ENCODE data around the gene FCMR.

The FCMR gene

GRCh38 chr1:206904423-206905142 lies 17.2 kb downstream of the FCMR start:
- DNase-seq: peak in 1 of 10 donors; percentile 61
- intact Hi-C loops (cut with DNase I): no loop called here

GRCh38 chr1:206903687-206904086 lies 18.1 kb downstream of the FCMR start:
- DNase-seq: no peak
- intact Hi-C loops (cut with DNase I): no loop called here

GRCh38 chr1:206902702-206903101 lies 19.0 kb downstream of the FCMR start:
- intact Hi-C loops (cut with DNase I): no loop called here
- no peak for DNase-seq

DNA sequence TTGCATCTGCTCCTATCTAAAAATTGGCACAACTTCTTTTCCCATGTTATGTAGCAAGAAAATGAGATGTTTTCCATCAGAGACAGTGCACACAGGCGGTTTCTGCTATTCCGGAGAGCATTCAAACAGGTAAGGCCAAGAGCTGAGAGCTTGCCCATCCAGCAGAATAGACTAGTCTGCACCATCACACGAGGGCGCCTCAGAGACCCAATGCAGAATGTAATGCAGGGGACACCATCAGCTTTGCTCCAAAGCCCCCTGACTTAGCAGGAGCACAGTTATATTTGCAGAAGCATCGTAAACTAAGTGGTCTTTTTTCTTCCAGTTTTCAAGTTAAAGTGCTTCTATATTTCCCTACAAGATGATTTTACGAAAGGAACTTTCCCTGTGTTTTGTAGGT lies 19.8 kb downstream of the FCMR start:
- intact Hi-C loops (cut with DNase I): no loop called here

DNA sequence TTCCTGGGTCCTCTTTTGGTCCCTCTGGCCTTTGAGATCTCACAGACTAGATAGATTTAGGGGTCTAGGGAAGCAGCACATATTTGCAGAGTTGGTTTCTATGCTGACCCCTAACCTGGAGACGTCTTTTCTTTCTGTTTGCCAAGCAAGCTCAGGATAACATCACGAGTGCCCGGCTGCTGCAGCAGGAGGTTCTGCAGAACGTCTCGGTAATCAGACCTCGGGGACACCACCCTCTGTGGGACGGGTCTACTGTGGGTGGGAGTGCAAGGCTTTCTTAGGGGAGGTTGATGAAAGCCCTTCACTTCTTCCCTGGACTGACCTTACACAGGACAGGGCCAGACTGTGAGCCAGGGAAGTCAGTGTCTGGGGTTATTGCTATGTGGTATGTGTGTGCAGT lies 21.6 kb downstream of the FCMR start:
- intact Hi-C loops (cut with DNase I): no loop called here
- no peak for DNase-seq

More for the DNA sequence above, 19.8 kb downstream of the FCMR start:
- peak in 1 of 10 donors; percentile 68 for DNase-seq

DNA sequence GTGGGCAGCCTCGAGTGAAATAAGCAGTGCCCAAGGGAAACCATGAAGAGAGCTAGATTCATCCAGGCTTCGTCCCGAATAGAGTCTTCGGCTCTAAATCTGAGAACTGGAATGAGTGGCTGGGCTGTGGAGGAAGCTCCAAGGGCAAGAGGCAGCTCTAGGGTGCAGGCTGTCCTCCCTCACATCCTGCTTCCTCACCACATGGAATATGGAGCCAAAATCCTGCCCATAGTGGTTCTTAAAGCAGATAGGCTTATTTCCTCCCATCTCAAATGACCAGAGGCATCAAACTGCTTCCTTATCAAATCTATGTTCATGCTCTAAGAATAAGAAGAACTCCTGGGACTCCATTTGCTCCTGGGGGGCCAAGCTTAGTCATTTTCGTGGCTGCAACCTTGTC lies 22.0 kb downstream of the FCMR start:
- intact Hi-C loops (cut with DNase I): no loop called here

DNA sequence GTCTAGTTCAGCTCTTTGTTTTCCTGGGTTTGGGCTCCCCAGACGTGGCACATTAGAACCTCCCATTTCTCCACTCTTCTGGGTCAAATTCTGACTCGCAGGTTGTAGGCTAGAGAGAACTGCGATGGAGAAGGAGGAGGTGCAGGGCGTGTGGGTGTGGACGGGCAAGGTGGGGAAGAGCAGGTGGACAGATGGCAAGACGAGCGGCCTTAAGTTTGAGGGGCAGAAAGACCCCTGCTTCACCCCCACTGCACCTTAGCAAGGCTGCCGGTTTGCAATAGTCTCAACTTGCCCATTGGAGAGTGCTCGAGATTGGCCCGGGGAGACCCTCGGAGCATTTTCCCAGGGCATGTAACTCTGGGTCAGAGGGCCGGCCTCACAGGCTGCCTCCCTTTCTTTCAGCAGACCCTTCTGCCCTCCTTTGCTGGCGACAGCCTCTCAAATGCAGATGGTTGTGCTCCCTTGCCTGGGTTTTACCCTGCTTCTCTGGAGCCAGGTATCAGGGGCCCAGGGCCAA lies 22.8 kb downstream of the FCMR start:
- intact Hi-C loops (cut with DNase I): no loop called here
- DNase-seq: no peak

More for the DNA sequence above, 22.0 kb downstream of the FCMR start:
- DNase-seq: no peak

GRCh38 chr1:206898089-206898914 lies 23.4 kb downstream of the FCMR start:
- intact Hi-C loops (cut with DNase I): no loop called here
- DNase-seq: peak in 1 of 10 donors; percentile 71

DNA sequence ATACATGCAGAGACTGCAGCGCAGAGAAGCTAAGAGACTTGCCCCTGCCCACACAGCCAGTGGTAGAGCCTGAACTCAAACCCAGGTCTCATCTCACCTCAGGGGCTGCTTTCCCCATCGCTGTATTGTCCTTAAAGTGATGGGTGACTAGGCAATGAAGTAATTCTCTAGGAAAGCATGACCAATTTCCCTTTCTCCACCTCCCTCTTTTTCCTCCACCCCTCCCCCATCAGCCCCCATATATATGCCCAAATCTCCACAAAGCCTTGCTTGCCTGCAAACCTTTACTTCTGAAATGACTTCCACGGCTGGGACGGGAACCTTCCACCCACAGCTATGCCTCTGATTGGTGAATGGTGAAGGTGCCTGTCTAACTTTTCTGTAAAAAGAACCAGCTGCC lies 24.6 kb downstream of the FCMR start, which contains the start of gene IL24:
TSS of gene IL24 (plus strand) at position 269 of the 400 bp plus-strand sequence. CDS start 390 bp downstream, outside the sequence.
- DNase-seq: no peak
- intact Hi-C loops (cut with DNase I): no loop called here

DNA sequence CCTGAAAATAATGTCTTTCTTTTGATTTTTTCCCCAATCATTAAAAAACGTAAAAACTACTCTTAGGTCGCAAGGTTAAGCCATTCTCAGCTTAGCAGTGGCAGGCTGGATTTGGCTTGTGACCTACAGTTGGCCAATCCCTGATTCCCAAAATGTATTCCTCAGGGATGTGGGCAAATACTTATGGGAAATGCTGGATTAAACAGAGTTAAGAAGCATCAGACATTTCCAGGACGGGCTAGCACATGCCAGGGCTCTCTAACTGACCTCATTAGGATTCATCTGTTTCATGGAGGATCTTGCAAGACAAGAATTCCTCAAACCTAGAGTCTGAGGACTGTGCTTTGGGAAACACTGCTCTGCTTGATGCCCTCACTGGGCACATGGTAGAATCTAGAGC lies 25.5 kb downstream of the FCMR start:
- DNase-seq: no peak
- intact Hi-C loops (cut with DNase I): no loop called here

DNA sequence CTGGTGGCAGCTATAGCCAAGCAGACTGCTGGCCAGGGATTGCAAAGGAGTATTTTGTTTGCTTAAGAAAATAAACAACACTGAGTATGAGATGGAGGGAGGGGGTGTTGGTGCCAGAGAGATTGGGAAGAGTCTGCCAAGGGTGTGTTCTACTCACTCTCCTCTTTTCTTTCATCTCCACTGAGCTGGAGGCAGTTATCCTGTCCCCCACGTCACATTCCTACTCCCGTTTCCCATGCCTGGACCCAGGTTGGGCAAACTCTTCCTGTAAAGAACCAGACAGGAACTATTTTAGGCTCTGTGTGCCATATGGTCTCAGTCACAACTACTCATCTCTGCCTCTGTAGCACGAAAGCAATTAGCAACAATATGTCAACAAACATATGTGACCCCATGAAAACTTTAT lies 25.9 kb downstream of the FCMR start:
- DNase-seq: no peak
- intact Hi-C loops (cut with DNase I): no loop called here

- intact Hi-C loops (cut with DNase I): no loop called here
- no peak for DNase-seq
Measured at GRCh38 chr1:206895325-206895724, 26.4 kb downstream of the FCMR start.

GRCh38 chr1:206893380-206893779 lies 28.4 kb downstream of the FCMR start:
- intact Hi-C loops (cut with DNase I): no loop called here
- DNase-seq: no peak

DNA sequence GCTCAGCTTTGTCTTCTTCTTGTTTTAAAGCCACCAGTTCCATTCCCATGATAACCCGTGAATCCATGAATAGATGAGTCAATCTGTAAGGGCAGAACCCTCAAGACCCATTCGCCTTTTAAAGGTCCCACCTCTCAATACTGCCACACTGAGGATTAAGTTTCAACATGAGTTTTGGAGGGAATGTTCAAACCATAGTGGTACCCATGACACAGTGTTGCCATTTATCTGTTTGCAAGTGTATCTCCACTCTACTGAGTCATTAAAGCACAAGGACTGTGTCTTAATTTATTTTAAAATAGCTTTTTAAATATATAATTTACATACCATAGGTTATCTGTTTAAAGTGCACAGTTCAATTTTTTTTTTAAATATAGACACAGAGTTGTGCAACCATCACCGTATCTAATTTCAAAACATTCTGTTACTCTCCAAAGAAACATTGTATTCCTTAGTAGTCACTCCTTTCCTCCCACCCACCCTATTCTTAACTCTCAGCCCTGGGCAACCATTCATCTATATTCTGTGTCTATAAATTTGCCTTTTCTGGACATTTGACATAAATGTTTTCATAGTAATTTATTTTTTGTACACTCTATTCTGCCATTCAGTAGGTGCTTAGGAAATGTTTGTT lies 29.3 kb downstream of the FCMR start:
- DNase-seq: no peak
- intact Hi-C loops (cut with DNase I): no loop called here

GRCh38 chr1:206891412-206891811 lies 30.3 kb downstream of the FCMR start:
- DNase-seq: no peak
- intact Hi-C loops (cut with DNase I): no loop called here

DNA sequence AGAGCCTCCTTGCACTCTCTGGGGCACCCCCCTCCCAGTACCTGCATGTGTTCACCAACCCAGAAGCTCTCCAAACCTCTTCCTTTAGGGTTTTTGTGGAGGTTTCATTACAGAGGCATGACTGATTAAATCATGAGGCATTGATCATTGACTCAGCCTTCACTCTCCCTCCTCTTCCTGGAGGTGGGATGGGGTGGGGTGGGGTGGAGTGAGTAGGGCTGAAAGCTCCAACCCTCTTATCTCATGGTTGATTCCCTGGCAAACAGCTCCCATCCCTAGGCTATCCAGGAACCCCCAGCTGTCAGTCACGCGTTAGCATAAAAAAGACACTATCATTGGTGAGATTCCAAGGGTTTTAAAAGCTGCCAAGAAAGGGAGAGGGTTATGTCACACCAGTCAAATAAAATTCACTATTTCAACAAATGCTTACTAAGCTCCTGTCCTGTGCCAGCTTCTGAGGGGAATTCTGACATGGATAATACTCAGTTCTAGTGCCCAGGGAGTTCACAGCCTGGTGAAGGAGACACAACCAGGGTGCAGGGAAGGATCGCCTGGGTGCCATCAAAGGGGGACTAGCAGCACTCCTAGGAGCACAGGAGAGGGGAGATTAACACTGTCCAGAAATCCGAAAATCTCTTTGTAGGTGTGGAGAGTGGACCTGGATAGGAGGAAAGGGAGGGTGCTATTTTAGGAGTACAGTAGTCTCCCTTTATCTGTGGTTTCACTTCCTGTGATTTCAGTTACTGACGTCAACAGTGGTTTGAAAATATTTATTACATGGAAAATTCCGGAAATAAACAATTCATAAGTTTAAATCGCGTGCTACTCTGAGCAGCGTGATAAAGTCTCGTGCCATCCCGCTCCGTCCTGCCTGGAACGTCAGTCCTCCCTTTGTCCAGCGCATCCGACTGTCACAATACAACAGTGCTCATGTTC lies 31.3 kb downstream of the FCMR start:
- DNase-seq: no peak
- intact Hi-C loops (cut with DNase I): no loop called here

GRCh38 chr1:206887701-206888100 lies 34.0 kb downstream of the FCMR start:
- intact Hi-C loops (cut with DNase I): no loop called here
- DNase-seq: no peak

DNA sequence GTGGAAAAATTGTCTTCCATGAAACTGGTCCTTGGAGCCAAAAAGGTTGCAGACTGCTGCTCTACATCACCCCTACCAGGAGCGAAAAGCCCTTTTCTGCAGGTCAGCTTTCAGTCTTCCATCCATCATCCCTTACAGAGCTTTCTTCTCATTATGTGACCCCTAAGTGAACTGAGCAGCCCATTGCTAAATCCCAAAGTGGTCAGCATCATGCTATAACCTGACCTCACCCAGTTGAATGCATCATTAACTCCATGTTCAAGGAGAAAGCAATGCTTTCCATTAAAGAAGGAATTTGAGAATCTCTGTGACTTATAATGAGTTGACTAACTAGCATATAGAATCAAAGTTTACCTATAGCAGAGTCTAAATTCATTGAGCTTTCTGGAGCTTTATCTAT lies 34.9 kb downstream of the FCMR start:
- intact Hi-C loops (cut with DNase I): no loop called here
- DNase-seq: no peak

DNA sequence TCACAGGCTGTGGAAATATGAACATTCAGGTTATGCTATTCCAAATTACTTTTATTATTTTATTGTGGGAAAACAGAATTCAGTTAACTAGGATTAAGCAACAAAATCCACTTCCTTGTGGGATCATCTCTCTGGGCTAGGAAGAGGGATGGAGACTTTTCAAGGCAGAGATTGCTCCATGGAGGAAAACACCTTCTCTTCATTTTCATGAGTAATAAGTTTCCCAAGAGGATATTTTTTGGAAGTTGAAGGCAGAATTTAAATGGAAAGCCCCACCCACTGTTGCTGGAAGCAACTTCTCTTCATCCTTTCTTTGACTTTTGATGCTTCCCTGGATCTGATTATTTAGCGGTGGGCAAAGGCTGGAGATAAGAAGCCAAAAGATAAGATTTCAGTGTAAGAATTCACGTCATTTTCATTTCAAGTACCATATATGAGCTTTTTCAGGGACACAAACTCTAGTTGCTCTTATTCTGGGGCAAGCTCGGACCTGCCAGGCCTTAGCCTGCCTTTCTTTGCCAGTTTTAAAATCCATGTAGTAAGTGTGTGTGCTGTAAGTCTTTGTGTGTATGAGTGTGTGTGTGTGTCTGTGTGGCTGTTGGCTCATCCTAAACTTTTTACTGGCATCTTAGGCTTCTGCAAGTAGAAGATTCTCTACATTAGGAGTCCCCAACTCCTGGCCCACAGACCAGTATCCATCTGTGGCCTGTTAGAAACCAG lies 36.2 kb downstream of the FCMR start:
- no peak for DNase-seq
- intact Hi-C loops (cut with DNase I): no loop called here

All from posterior cingulate gyrus (tissue), 11 donors.